Neural cell (in vitro differentiated cells): Measurements from ENCODE around the gene PRSS27.
"Not testable (repeated sequence)": the region's sequence is repeated elsewhere in the genome, so short reads cannot be mapped to it uniquely, and the experiment has no call there.

ENCODE experiments used
- EP300 ChIP-seq: fragments of 450-650 bp; conservative IDR thresholded peaks from 2 replicates; pipeline ENCODE4 v1.6.1; 2014; ENCODE audit warnings: antibody characterized with exemption, mild to moderate bottlenecking, moderate library complexity; ENCODE audit not compliant: poor library complexity, severe bottlenecking
- EZH2 ChIP-seq: fragments of 200-600, 300-800 bp; shearing (Covaris generic), sonication (generic); IDR thresholded peaks from 2 replicates; pipeline ENCODE4 v1.6.1; 2014; ENCODE audit warnings: antibody characterized with exemption, low read length, borderline replicate concordance, mild to moderate bottlenecking; ENCODE audit not compliant: insufficient read depth, poor library complexity, severe bottlenecking
- POLR2AphosphoS5 ChIP-seq: IDR thresholded peaks from 2 replicates; pipeline ENCODE4 v1.6.1; 2012
- TF ChIP-seq, protein P1 (sequence below): fragments of 450-650 bp; IDR thresholded peaks from 2 replicates; pipeline ENCODE4 v1.5.1; 2014; ENCODE audit warnings: antibody characterized with exemption, mild to moderate bottlenecking, moderate library complexity; ENCODE audit not compliant: poor library complexity, severe bottlenecking

DNA sequence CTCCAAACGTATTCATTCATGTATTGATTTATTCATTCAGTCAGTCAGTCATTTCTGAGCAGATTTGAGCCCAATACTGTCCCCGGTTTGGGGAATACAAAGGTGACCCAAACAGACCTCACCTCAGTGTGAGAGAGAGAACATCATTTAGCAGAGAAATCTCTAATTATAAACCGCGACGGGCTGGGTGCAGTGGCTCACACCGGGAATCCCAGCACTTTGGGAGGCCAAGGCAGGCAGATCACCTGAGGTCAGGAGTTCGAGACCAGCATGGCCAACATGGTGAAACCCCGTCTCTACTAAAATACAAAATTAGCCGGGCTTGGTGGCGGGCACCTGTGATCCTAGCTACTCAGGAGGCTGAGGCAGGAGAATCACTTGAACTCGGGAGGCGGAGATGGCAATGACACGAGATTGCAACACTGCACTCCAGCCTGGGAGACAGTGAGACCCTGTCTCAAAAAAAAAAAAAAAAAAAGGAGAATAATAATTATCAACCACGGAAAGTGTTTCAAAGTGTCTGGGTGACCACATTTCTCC, 1.7 kb upstream of the PRSS27 start:
- not testable (repeated sequence) for TF ChIP-seq EP300, POLR2AphosphoS5, EZH2
- TF ChIP-seq, protein P1, sequence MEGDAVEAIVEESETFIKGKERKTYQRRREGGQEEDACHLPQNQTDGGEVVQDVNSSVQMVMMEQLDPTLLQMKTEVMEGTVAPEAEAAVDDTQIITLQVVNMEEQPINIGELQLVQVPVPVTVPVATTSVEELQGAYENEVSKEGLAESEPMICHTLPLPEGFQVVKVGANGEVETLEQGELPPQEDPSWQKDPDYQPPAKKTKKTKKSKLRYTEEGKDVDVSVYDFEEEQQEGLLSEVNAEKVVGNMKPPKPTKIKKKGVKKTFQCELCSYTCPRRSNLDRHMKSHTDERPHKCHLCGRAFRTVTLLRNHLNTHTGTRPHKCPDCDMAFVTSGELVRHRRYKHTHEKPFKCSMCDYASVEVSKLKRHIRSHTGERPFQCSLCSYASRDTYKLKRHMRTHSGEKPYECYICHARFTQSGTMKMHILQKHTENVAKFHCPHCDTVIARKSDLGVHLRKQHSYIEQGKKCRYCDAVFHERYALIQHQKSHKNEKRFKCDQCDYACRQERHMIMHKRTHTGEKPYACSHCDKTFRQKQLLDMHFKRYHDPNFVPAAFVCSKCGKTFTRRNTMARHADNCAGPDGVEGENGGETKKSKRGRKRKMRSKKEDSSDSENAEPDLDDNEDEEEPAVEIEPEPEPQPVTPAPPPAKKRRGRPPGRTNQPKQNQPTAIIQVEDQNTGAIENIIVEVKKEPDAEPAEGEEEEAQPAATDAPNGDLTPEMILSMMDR = not testable (repeated sequence)
